ENCODE data around the gene PLXNB3.

DNA sequence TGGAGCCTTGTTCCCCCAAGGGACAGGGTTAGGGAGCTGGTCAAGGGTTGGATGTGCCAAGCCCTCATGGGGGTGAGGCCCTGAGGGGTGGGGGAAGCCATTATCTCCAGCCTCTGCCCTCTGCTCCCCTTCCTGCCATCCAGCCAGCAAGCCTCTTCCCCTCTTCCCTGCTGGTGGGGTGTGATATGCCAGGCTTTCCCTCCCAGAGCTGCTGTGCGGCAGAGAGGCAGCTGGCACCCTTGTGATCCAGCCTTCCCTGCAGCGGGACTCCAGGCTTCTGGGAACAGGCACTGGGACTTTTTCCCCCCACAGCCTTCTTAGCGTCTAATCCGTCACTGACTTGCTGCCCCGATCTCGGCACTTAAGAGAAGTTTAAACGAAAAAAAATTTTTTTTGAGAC, 36.7 kb downstream of the PLXNB3 start:
- TF ChIP-seq TAF1 (IDR thresholded peaks at IDR 0.05; ENCODE audit: low read depth), result no peak
- no peak for TF ChIP-seq RAD21 (conservative IDR thresholded peaks at IDR 0.05)
- TF ChIP-seq, protein P1, sequence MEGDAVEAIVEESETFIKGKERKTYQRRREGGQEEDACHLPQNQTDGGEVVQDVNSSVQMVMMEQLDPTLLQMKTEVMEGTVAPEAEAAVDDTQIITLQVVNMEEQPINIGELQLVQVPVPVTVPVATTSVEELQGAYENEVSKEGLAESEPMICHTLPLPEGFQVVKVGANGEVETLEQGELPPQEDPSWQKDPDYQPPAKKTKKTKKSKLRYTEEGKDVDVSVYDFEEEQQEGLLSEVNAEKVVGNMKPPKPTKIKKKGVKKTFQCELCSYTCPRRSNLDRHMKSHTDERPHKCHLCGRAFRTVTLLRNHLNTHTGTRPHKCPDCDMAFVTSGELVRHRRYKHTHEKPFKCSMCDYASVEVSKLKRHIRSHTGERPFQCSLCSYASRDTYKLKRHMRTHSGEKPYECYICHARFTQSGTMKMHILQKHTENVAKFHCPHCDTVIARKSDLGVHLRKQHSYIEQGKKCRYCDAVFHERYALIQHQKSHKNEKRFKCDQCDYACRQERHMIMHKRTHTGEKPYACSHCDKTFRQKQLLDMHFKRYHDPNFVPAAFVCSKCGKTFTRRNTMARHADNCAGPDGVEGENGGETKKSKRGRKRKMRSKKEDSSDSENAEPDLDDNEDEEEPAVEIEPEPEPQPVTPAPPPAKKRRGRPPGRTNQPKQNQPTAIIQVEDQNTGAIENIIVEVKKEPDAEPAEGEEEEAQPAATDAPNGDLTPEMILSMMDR (IDR thresholded peaks at IDR 0.05; ENCODE audit: poor library complexity, severe bottlenecking), result no peak
- TF ChIP-seq POLR2AphosphoS5 (IDR thresholded peaks at IDR 0.05), result no peak
- no peak for TF ChIP-seq EP300 (conservative IDR thresholded peaks at IDR 0.05; ENCODE audit: poor library complexity, severe bottlenecking)
- no peak for TF ChIP-seq EZH2 (IDR thresholded peaks at IDR 0.05; ENCODE audit: borderline replicate concordance, insufficient read depth, low read length, poor library complexity, severe bottlenecking)
- no peak for TF ChIP-seq SMC3 (conservative IDR thresholded peaks at IDR 0.05; ENCODE audit: poor library complexity)
- TF ChIP-seq MXI1 (conservative IDR thresholded peaks at IDR 0.05; ENCODE audit: poor library complexity, severe bottlenecking), result no peak

All from neural cell (in vitro differentiated cells).